Epidermal melanocyte (primary cell): Measurements from ENCODE around the gene GPR37L1.
A peak's percentile ranks its signal among the peaks of the same experiment; 100 is the strongest.

ENCODE experiments used
- DNase-seq: peaks from one replicate; pipeline ENCODE4 v3.0.0; 2011; ENCODE audit warnings: low spot score; ENCODE audit not compliant: insufficient read length

The GPR37L1 gene

GRCh38 chr1:202122639-202123335 lies at the start of gene GPR37L1:
Gene GPR37L1 (plus strand): TSS chr1:202122917. CDS start chr1:202122964, 47 bp downstream.
- DNase-seq: peak; percentile 76

GRCh38 chr1:202073206-202073605 lies 49.5 kb upstream of the GPR37L1 start:
- no peak for DNase-seq

GRCh38 chr1:202074985-202075384 lies 47.7 kb upstream of the GPR37L1 start:
- no peak for DNase-seq

GRCh38 chr1:202075389-202075788 lies 47.3 kb upstream of the GPR37L1 start:
- no peak for DNase-seq

GRCh38 chr1:202076050-202076511 lies 46.6 kb upstream of the GPR37L1 start:
- DNase-seq: no peak

- DNase-seq: no peak
Observed at GRCh38 chr1:202078241-202078640, 44.5 kb upstream of the GPR37L1 start.

- no peak for DNase-seq
Observed at GRCh38 chr1:202081992-202082391, 40.7 kb upstream of the GPR37L1 start.

GRCh38 chr1:202084791-202085681 lies 37.7 kb upstream of the GPR37L1 start:
- DNase-seq: no peak

GRCh38 chr1:202085682-202086373 lies 36.9 kb upstream of the GPR37L1 start:
- DNase-seq: no peak

- DNase-seq: no peak
Observed at GRCh38 chr1:202086579-202087350, 36.0 kb upstream of the GPR37L1 start.

- DNase-seq: no peak
Observed at GRCh38 chr1:202088206-202088605, 34.5 kb upstream of the GPR37L1 start.

GRCh38 chr1:202090994-202091393 lies 31.7 kb upstream of the GPR37L1 start:
- no peak for DNase-seq

GRCh38 chr1:202093858-202094257 lies 28.9 kb upstream of the GPR37L1 start:
- DNase-seq: no peak

- DNase-seq: no peak
Observed at GRCh38 chr1:202101184-202101583, 21.5 kb upstream of the GPR37L1 start.

- DNase-seq: no peak
Observed at GRCh38 chr1:202104073-202104472, 18.6 kb upstream of the GPR37L1 start.

GRCh38 chr1:202105571-202106339 lies 17.0 kb upstream of the GPR37L1 start:
- no peak for DNase-seq

- no peak for DNase-seq
Observed at GRCh38 chr1:202106340-202107254, 16.1 kb upstream of the GPR37L1 start.

- DNase-seq: no peak
Observed at GRCh38 chr1:202107321-202107761, 15.4 kb upstream of the GPR37L1 start.
